OCI-LY1 (cell line): Measurements from ENCODE around the gene CLEC14A.

Source experiments
- H2AFZ ChIP-seq: fragments of 200-600 bp; sonication (generic), shearing (Covaris generic); 2 replicates; pipeline ENCODE4 v1.6.0; 2014; ENCODE audit warnings: antibody characterized with exemption, mild to moderate bottlenecking, low read length
- H3F3A ChIP-seq: fragments of 200-600 bp; sonication (generic), shearing (Covaris generic); 2 replicates; pipeline ENCODE4 v1.6.0; 2014; ENCODE audit warnings: mild to moderate bottlenecking, antibody characterized with exemption, low read length, moderate library complexity; ENCODE audit not compliant: insufficient read depth
- H3K27ac ChIP-seq: fragments of 200-600 bp; sonication (generic); 2 replicates; pipeline ENCODE4 v1.5.1; 2014; ENCODE audit warnings: low read length, mixed run types, mild to moderate bottlenecking, low read depth; ENCODE audit not compliant: poor library complexity, severe bottlenecking
- H3K27me3 ChIP-seq: fragments of 200-600 bp; sonication (generic); 2 replicates; pipeline ENCODE4 v1.6.0; 2014; ENCODE audit warnings: antibody characterized with exemption, mild to moderate bottlenecking, low read length, moderate library complexity; ENCODE audit not compliant: insufficient read depth
- H3K36me3 ChIP-seq: fragments of 200-600 bp; sonication (generic); 2 replicates; pipeline ENCODE4 v1.6.1; 2014; ENCODE audit warnings: mild to moderate bottlenecking, antibody characterized with exemption, low read length, moderate library complexity, mixed read lengths; ENCODE audit not compliant: insufficient read depth
- H3K4me1 ChIP-seq: fragments of 200-600 bp; sonication (generic); 2 replicates; pipeline ENCODE4 v1.5.1; 2014; ENCODE audit warnings: mild to moderate bottlenecking, low read length, moderate library complexity; ENCODE audit not compliant: insufficient read depth, severe bottlenecking
- H3K4me2 ChIP-seq: fragments of 200-600 bp; sonication (generic), shearing (Covaris generic); 2 replicates; pipeline ENCODE4 v1.6.1; 2014; ENCODE audit warnings: low read length
- H3K4me3 ChIP-seq: fragments of 200-600 bp; sonication (generic); 2 replicates; pipeline ENCODE4 v1.5.1; 2014; ENCODE audit warnings: low read length, low read depth, mild to moderate bottlenecking, mixed read lengths; ENCODE audit not compliant: poor library complexity, severe bottlenecking
- H3K79me2 ChIP-seq: fragments of 200-600 bp; shearing (Covaris generic); 2 replicates; pipeline ENCODE4 v1.6.1; 2016; ENCODE audit warnings: mixed run types, low read length, mixed read lengths; ENCODE audit not compliant: insufficient read depth
- H3K9ac ChIP-seq: fragments of 200-600 bp; sonication (generic), shearing (Covaris generic); 2 replicates; pipeline ENCODE4 v1.6.1; 2014; ENCODE audit warnings: mild to moderate bottlenecking, low read length, mixed read lengths
- H3K9me2 ChIP-seq: fragments of 200-600 bp; sonication (generic), shearing (Covaris generic); 2 replicates; pipeline ENCODE4 v1.6.1; 2014; ENCODE audit warnings: low read depth, mild to moderate bottlenecking, low read length, mixed read lengths
- H3K9me3 ChIP-seq: fragments of 200-600 bp; shearing (Covaris generic); 2 replicates; pipeline ENCODE4 v1.6.1; 2014; ENCODE audit warnings: low read length, mixed read lengths
- H4K20me1 ChIP-seq: fragments of 200-600 bp; sonication (generic), shearing (Covaris generic); 2 replicates; pipeline ENCODE4 v1.6.0; 2016; ENCODE audit warnings: mild to moderate bottlenecking, low read length; ENCODE audit not compliant: insufficient read depth
- CTCF ChIP-seq: fragments of 200-600 bp; sonication (generic), shearing (Covaris generic); IDR thresholded peaks from 2 replicates; pipeline ENCODE4 v1.5.1; 2017; ENCODE audit warnings: mild to moderate bottlenecking, antibody characterized with exemption, low read length, moderate library complexity, mixed read lengths
- EZH2 ChIP-seq: fragments of 200-600 bp; sonication (generic), shearing (Covaris generic); IDR thresholded peaks from 2 replicates; pipeline ENCODE4 v1.8.0; 2017; ENCODE audit warnings: borderline replicate concordance, mixed run types, mild to moderate bottlenecking, antibody characterized with exemption, low read length, moderate library complexity, mixed read lengths

Gene CLEC14A

GRCh38 chr14:38297681-38298080, 41.8 kb upstream of the CLEC14A start:
- Histone ChIP-seq H3K9me3 (no peaks in the 10 kb centered on the region; the same call in 1 of the 2 replicates), H2AFZ (no peak overlapping the region), H3K27ac (no peak overlapping the region), H3K79me2 (no peaks in the 10 kb centered on the region), H3K36me3 (no peaks in the 10 kb centered on the region), H3K4me2 (no peak overlapping the region), H3K9ac (no peak overlapping the region), H3K27me3 (no peaks in the 10 kb centered on the region), H3K4me1 (no peaks in the 10 kb centered on the region), H4K20me1 (no peaks in the 10 kb centered on the region), H3F3A (no peaks in the 10 kb centered on the region), H3K4me3 (no peak overlapping the region), H3K9me2 (no peaks in the 10 kb centered on the region)
- no peak for TF ChIP-seq EZH2
- TF ChIP-seq CTCF = no peak

GRCh38 chr14:38291681-38292467, 36.0 kb upstream of the CLEC14A start:
- TF ChIP-seq EZH2 = no peak
- TF ChIP-seq CTCF = no peak
- Histone ChIP-seq H3K4me1 (no peaks in the 10 kb centered on the region), H3K4me2 (no peak overlapping the region), H3K36me3 (no peaks in the 10 kb centered on the region), H3K79me2 (no peaks in the 10 kb centered on the region), H3K9me3 (no peaks in the 10 kb centered on the region), H2AFZ (no peak overlapping the region), H3K27ac (no peak overlapping the region), H3F3A (no peaks in the 10 kb centered on the region), H3K9me2 (no peaks in the 10 kb centered on the region), H3K4me3 (no peak overlapping the region), H3K27me3 (no peaks in the 10 kb centered on the region), H4K20me1 (no peaks in the 10 kb centered on the region), H3K9ac (no peak overlapping the region)

GRCh38 chr14:38290601-38291188, 34.8 kb upstream of the CLEC14A start:
- Histone ChIP-seq H3K27ac (no peak overlapping the region), H3K36me3 (no peaks in the 10 kb centered on the region), H4K20me1 (no peaks in the 10 kb centered on the region), H3K4me3 (no peak overlapping the region), H3K9ac (no peak overlapping the region), H3K4me1 (no peaks in the 10 kb centered on the region), H2AFZ (no peak overlapping the region), H3K79me2 (no peaks in the 10 kb centered on the region), H3K9me2 (no peaks in the 10 kb centered on the region), H3F3A (no peaks in the 10 kb centered on the region), H3K9me3 (no peaks in the 10 kb centered on the region), H3K4me2 (no peak overlapping the region), H3K27me3 (no peaks in the 10 kb centered on the region)
- no peak for TF ChIP-seq CTCF
- no peak for TF ChIP-seq EZH2
